ENCODE data around the gene CRYBB1. TPM values are rescaled to one million over a fixed set of nuclear protein-coding genes. Genes with fewer than 3 reads are reported as not detected.

Gene CRYBB1
- total and polyA plus RNA-seq, 2 donors (not counting 1 experiment from before 2014, with no cell fraction given), result 0.18 TPM; not detected in 1

GRCh38 chr22:26612652-26613051, 5.2 kb downstream of the CRYBB1 start:
- Histone ChIP-seq H2AFZ (ENCODE audit: insufficient read depth, low read depth, low read length, poor library complexity, severe bottlenecking) (no peak overlapping the region), H3K9me3 (ENCODE audit: control extremely low read depth in 1 of 3, control insufficient read depth in 2 of 3, insufficient read depth in 1 of 3, low read length in 2 of 3) (no peaks in the 10 kb centered on the region), H3K79me2 (ENCODE audit: control insufficient read depth, insufficient read depth, low read length) (no peaks in the 10 kb centered on the region), H3K27me3 (replicated peaks in 1 of 4; ENCODE audit: control extremely low read depth in 1 of 4, control insufficient read depth in 3 of 4, insufficient read depth in 4 of 4, low read length in 3 of 4) (peaks cover 0 to 5% (median 0%) of the 10 kb centered on the region in 4 experiments), H3K27ac (ENCODE audit: low read length in 2 of 2) (no peak overlapping the region), H4K20me1 (ENCODE audit: control insufficient read depth, insufficient read depth, low read length, poor library complexity, severe bottlenecking) (no peaks in the 10 kb centered on the region), H3K4me1 (ENCODE audit: control insufficient read depth in 2 of 2, insufficient read depth in 2 of 2, low read length in 2 of 2) (peaks cover 22 to 41% of the 10 kb centered on the region in 2 donors), H3K4me3 (ENCODE audit: control extremely low read depth in 1 of 5, extremely low read depth in 1 of 5, insufficient read depth in 1 of 5, low read depth in 2 of 5, low read length in 4 of 5) (no peak overlapping the region), H3K36me3 (replicated peaks in 1 of 2; ENCODE audit: control extremely low read depth in 1 of 2, control insufficient read depth in 1 of 2, extremely low read depth in 1 of 2, insufficient read depth in 2 of 2, low read length in 1 of 2) (no peaks in the 10 kb centered on the region), H3K9ac (ENCODE audit: low read length) (no peak overlapping the region), H3K4me2 (replicated peaks; ENCODE audit: low read depth, low read length, poor library complexity, severe bottlenecking) (no peak overlapping the region)
- ATAC-seq (ENCODE audit: low read depth) (no peak), DNase-seq (no peak)
- peaks cover 6% of the 10 kb centered on the region for H3K27me3 Mint-ChIP-seq
- H3K27ac Mint-ChIP-seq, result no peak overlapping the region
- 97% methylated on average over 4 of the region's 4 CpGs for WGBS (ENCODE audit: insufficient coverage)
- POLR2A ChIA-PET, result no interaction called here
- intact Hi-C loops (cut with micrococcal nuclease), result no loop called here
- peaks cover 37% of the 10 kb centered on the region for H3K4me1 Mint-ChIP-seq
- TF ChIP-seq EZH2 (IDR thresholded peaks at IDR 0.05; ENCODE audit: borderline replicate concordance, insufficient read depth, low read depth, low read length, poor library complexity, severe bottlenecking), result no peak
- TF ChIP-seq, protein P1, sequence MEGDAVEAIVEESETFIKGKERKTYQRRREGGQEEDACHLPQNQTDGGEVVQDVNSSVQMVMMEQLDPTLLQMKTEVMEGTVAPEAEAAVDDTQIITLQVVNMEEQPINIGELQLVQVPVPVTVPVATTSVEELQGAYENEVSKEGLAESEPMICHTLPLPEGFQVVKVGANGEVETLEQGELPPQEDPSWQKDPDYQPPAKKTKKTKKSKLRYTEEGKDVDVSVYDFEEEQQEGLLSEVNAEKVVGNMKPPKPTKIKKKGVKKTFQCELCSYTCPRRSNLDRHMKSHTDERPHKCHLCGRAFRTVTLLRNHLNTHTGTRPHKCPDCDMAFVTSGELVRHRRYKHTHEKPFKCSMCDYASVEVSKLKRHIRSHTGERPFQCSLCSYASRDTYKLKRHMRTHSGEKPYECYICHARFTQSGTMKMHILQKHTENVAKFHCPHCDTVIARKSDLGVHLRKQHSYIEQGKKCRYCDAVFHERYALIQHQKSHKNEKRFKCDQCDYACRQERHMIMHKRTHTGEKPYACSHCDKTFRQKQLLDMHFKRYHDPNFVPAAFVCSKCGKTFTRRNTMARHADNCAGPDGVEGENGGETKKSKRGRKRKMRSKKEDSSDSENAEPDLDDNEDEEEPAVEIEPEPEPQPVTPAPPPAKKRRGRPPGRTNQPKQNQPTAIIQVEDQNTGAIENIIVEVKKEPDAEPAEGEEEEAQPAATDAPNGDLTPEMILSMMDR (IDR thresholded peaks at IDR 0.05), result no peak
- CTCF ChIA-PET, result no interaction called here
- no peaks in the 10 kb centered on the region for H3K9me3 Mint-ChIP-seq (ENCODE audit: insufficient read depth)
- H3K4me3 Mint-ChIP-seq, result no peak overlapping the region

DNA sequence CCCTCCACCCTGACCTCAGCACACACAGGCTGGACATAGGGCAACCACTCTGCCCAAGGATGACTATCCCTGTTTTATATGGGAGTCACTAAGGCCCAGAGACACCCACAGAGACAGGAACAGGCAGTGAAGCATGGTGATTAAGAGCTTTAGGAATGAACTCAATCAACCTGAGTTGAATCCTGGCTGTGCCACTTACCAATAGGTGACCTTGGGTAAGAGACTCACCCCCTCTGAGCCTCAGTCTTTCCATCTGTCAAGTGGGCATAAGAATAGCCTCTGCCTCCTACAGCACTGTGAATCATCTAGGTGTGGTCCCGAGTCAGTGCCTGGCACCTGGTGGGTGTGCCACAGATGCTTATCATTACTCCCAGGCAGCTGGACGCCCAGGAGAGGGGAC, 6.8 kb downstream of the CRYBB1 start:
- H3K4me2 ChIP-seq (replicated peaks; ENCODE audit: low read depth, low read length, poor library complexity, severe bottlenecking), result no peak overlapping the region

More for the DNA sequence above, 6.8 kb downstream of the CRYBB1 start:
- peaks cover 0 to 4% (median 0%) of the 10 kb centered on the region in 4 experiments for H3K27me3 ChIP-seq (replicated peaks in 1 of 4; ENCODE audit: control extremely low read depth in 1 of 4, control insufficient read depth in 3 of 4, insufficient read depth in 4 of 4, low read length in 3 of 4)
- intact Hi-C loops (cut with micrococcal nuclease), result no loop called here
- no peaks in the 10 kb centered on the region for H3K9me3 Mint-ChIP-seq (ENCODE audit: insufficient read depth)
- no peaks in the 10 kb centered on the region for H3K36me3 ChIP-seq (replicated peaks in 1 of 2; ENCODE audit: control extremely low read depth in 1 of 2, control insufficient read depth in 1 of 2, extremely low read depth in 1 of 2, insufficient read depth in 2 of 2, low read length in 1 of 2)
- H3K4me3 Mint-ChIP-seq, result no peak overlapping the region
- ATAC-seq (ENCODE audit: low read depth) (no peak), DNase-seq (no peak)
- POLR2A ChIA-PET, result no interaction called here
- H3K27ac ChIP-seq (ENCODE audit: low read length in 2 of 2), result no peak overlapping the region
- no peak for TF ChIP-seq EZH2 (IDR thresholded peaks at IDR 0.05; ENCODE audit: borderline replicate concordance, insufficient read depth, low read depth, low read length, poor library complexity, severe bottlenecking)
- TF ChIP-seq, protein P1 (IDR thresholded peaks at IDR 0.05), result no peak
- H2AFZ ChIP-seq (ENCODE audit: insufficient read depth, low read depth, low read length, poor library complexity, severe bottlenecking), result no peak overlapping the region
- peaks cover 6% of the 10 kb centered on the region for H3K27me3 Mint-ChIP-seq
- H3K27ac Mint-ChIP-seq, result no peak overlapping the region
- H3K9ac ChIP-seq (ENCODE audit: low read length), result no peak overlapping the region
- H3K4me3 ChIP-seq (ENCODE audit: control extremely low read depth in 1 of 5, extremely low read depth in 1 of 5, insufficient read depth in 1 of 5, low read depth in 2 of 5, low read length in 4 of 5), result no peak overlapping the region
- CTCF ChIA-PET, result no interaction called here
- peaks cover 18 to 31% of the 10 kb centered on the region in 2 donors for H3K4me1 ChIP-seq (ENCODE audit: control insufficient read depth in 2 of 2, insufficient read depth in 2 of 2, low read length in 2 of 2)
- no peaks in the 10 kb centered on the region for H3K79me2 ChIP-seq (ENCODE audit: control insufficient read depth, insufficient read depth, low read length)
- no peaks in the 10 kb centered on the region for H4K20me1 ChIP-seq (ENCODE audit: control insufficient read depth, insufficient read depth, low read length, poor library complexity, severe bottlenecking)
- 71% methylated on average over 1 of the region's 2 CpGs for WGBS (ENCODE audit: insufficient coverage)
- no peaks in the 10 kb centered on the region for H3K9me3 ChIP-seq (ENCODE audit: control extremely low read depth in 1 of 3, control insufficient read depth in 2 of 3, insufficient read depth in 1 of 3, low read length in 2 of 3)
- peaks cover 30% of the 10 kb centered on the region for H3K4me1 Mint-ChIP-seq
